Measurements from ENCODE around the gene ZNF283. TPM values are rescaled to one million over a fixed set of nuclear protein-coding genes. Genes with fewer than 3 reads are reported as not detected.
A peak's percentile ranks its signal among the peaks of the same experiment; 100 is the strongest.

The ZNF283 gene
- total and polyA plus RNA-seq, 9 of the 15 experiments (the other 6 are each of a cell fraction or from before 2014, with no cell fraction given), result 6.0 to 19.5 (median 9.8) TPM

DNA sequence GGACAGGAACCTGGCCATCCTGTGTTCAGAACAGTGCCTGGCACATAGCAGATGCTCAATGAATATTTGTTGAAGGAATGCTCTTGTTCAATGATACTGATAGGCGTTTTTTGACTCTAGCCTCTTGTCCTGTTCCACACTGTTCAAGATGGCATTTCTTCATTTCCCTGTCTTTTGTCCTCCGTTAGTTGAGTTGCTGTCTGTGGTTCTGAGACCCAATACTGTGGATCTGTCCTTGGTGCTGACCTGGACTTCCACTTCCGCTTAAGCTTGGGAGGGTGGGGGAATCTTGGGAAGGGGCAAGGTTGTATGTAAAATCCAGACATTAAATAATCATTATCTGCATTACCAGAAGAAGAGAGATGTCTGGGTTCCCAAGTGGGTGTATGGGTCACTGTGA, 38.1 kb upstream of the ZNF283 start (continued):
- TF ChIP-seq AFF4 (CRISPR knock-in tag; IDR thresholded peaks at IDR 0.05) (peak; percentile 87; the same call in 1 of the 2 replicates), CREBBP (IDR thresholded peaks at IDR 0.05; ENCODE audit: low read depth, low read length) (no peak), CCNT2 (IDR thresholded peaks at IDR 0.05; ENCODE audit: borderline replicate concordance, extremely low read depth, insufficient read length, low read depth, low read length) (no peak), POLR3G (IDR thresholded peaks at IDR 0.05; ENCODE audit: extremely low read depth, insufficient read length, insufficient replicate concordance) (no peak), KDM2B (CRISPR knock-in tag; IDR thresholded peaks at IDR 0.05) (no peak), CAMTA2 (CRISPR knock-in tag; conservative IDR thresholded peaks at IDR 0.05) (no peak), HDAC3 (IDR thresholded peaks at IDR 0.05; ENCODE audit: borderline replicate concordance, partially characterized antibody) (no peak), ARNT (IDR thresholded peaks at IDR 0.05) (no peak), BRF2 (IDR thresholded peaks at IDR 0.05; ENCODE audit: borderline replicate concordance, insufficient read depth, insufficient read length) (no peak), HDAC2 (IDR thresholded peaks at IDR 0.05) (peak; percentile 82; the same call in 1 of the 2 replicates), FIP1L1 (IDR thresholded peaks at IDR 0.05; ENCODE audit: low read depth, low read length, poor library complexity, severe bottlenecking) (no peak)
- TF ChIP-seq, protein P1, sequence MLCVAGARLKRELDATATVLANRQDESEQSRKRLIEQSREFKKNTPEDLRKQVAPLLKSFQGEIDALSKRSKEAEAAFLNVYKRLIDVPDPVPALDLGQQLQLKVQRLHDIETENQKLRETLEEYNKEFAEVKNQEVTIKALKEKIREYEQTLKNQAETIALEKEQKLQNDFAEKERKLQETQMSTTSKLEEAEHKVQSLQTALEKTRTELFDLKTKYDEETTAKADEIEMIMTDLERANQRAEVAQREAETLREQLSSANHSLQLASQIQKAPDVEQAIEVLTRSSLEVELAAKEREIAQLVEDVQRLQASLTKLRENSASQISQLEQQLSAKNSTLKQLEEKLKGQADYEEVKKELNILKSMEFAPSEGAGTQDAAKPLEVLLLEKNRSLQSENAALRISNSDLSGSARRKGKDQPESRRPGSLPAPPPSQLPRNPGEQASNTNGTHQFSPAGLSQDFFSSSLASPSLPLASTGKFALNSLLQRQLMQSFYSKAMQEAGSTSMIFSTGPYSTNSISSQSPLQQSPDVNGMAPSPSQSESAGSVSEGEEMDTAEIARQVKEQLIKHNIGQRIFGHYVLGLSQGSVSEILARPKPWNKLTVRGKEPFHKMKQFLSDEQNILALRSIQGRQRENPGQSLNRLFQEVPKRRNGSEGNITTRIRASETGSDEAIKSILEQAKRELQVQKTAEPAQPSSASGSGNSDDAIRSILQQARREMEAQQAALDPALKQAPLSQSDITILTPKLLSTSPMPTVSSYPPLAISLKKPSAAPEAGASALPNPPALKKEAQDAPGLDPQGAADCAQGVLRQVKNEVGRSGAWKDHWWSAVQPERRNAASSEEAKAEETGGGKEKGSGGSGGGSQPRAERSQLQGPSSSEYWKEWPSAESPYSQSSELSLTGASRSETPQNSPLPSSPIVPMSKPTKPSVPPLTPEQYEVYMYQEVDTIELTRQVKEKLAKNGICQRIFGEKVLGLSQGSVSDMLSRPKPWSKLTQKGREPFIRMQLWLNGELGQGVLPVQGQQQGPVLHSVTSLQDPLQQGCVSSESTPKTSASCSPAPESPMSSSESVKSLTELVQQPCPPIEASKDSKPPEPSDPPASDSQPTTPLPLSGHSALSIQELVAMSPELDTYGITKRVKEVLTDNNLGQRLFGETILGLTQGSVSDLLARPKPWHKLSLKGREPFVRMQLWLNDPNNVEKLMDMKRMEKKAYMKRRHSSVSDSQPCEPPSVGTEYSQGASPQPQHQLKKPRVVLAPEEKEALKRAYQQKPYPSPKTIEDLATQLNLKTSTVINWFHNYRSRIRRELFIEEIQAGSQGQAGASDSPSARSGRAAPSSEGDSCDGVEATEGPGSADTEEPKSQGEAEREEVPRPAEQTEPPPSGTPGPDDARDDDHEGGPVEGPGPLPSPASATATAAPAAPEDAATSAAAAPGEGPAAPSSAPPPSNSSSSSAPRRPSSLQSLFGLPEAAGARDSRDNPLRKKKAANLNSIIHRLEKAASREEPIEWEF (CRISPR knock-in tag; IDR thresholded peaks at IDR 0.05), result peak; percentile 76; the same call in 1 of the 2 replicates
- TF ChIP-seq, protein P2, sequence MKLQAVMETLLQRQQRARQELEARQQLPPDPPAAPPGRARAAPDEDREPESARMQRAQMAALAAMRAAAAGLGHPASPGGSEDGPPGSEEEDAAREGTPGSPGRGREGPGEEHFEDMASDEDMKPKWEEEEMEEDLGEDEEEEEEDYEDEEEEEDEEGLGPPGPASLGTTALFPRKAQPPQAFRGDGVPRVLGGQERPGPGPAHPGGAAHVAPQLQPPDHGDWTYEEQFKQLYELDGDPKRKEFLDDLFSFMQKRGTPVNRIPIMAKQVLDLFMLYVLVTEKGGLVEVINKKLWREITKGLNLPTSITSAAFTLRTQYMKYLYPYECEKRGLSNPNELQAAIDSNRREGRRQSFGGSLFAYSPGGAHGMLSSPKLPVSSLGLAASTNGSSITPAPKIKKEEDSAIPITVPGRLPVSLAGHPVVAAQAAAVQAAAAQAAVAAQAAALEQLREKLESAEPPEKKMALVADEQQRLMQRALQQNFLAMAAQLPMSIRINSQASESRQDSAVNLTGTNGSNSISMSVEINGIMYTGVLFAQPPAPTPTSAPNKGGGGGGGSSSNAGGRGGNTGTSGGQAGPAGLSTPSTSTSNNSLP (IDR thresholded peaks at IDR 0.05; ENCODE audit: borderline replicate concordance, low read depth, low read length), result no peak

Data from K562 (cell line).